GM21576 (cell line): ENCODE results near the gene RASGEF1B.
A peak's percentile ranks its signal among the peaks of the same experiment; 100 is the strongest.
"Not testable (repeated sequence)": the region's sequence is repeated elsewhere in the genome, so short reads cannot be mapped to it uniquely, and the experiment has no call there.

Experiments
- ATAC-seq: cut with Tn5 transposase; IDR thresholded peaks from one replicate; pipeline ENCODE4 v1.9.1; 2021; ENCODE audit warnings: mild to moderate bottlenecking, moderate library complexity; ENCODE audit not compliant: unreplicated experiment

Gene RASGEF1B

GRCh38 chr4:81436096-81436495 is 35.6 kb downstream of the RASGEF1B start:
- no peak for ATAC-seq

- ATAC-seq: no peak
Observed at GRCh38 chr4:81432825-81433224, 38.9 kb downstream of the RASGEF1B start.

- ATAC-seq: no peak
Observed at GRCh38 chr4:81431971-81432370, 39.7 kb downstream of the RASGEF1B start.

GRCh38 chr4:81429607-81430006 is 42.1 kb downstream of the RASGEF1B start:
- ATAC-seq: no peak

GRCh38 chr4:81429031-81429430 is 42.7 kb downstream of the RASGEF1B start:
- no peak for ATAC-seq

GRCh38 chr4:81428002-81428401 is 43.7 kb downstream of the RASGEF1B start:
- ATAC-seq: no peak

GRCh38 chr4:81427344-81427821 is 44.3 kb downstream of the RASGEF1B start:
- no peak for ATAC-seq

GRCh38 chr4:81426770-81427289 is 44.9 kb downstream of the RASGEF1B start:
- no peak for ATAC-seq

- no peak for ATAC-seq
Observed at GRCh38 chr4:81424816-81425755, 46.6 kb downstream of the RASGEF1B start.

- no peak for ATAC-seq
Observed at GRCh38 chr4:81424336-81424735, 47.4 kb downstream of the RASGEF1B start.

GRCh38 chr4:81422595-81422994 is 49.1 kb downstream of the RASGEF1B start:
- no peak for ATAC-seq

- ATAC-seq: peak; percentile 99
Observed at GRCh38 chr4:81421346-81422218, 50.1 kb downstream of the RASGEF1B start.

GRCh38 chr4:81418572-81418971 is 53.1 kb downstream of the RASGEF1B start:
- ATAC-seq: no peak

- ATAC-seq: no peak
Observed at GRCh38 chr4:81412946-81413495, 58.7 kb downstream of the RASGEF1B start.

GRCh38 chr4:81410680-81411079 is 61.0 kb downstream of the RASGEF1B start:
- no peak for ATAC-seq

- ATAC-seq: no peak
Observed at GRCh38 chr4:81409836-81410235, 61.9 kb downstream of the RASGEF1B start.

GRCh38 chr4:81408341-81408740 is 63.4 kb downstream of the RASGEF1B start:
- no peak for ATAC-seq

- ATAC-seq: no peak
Observed at GRCh38 chr4:81407726-81408125, 64.0 kb downstream of the RASGEF1B start.

GRCh38 chr4:81406481-81406880 is 65.2 kb downstream of the RASGEF1B start:
- not testable (repeated sequence) for ATAC-seq

- peak; percentile 76 for ATAC-seq
Observed at GRCh38 chr4:81405900-81406401, 65.8 kb downstream of the RASGEF1B start.

GRCh38 chr4:81404741-81405140 is 67.0 kb downstream of the RASGEF1B start:
- no peak for ATAC-seq
